GM18526 (cell line): ENCODE data around the gene FOXC1.

Source experiments
- POLR2A ChIP-seq: IDR thresholded peaks from 3 replicates; pipeline ENCODE4 v1.6.1; 2011; ENCODE audit not compliant: insufficient read length; ENCODE audit errors: extremely low read depth

Gene FOXC1

GRCh38 chr6:1593286-1593957 lies 16.3 kb upstream of the FOXC1 start:
- no peak for TF ChIP-seq POLR2A

- TF ChIP-seq POLR2A = no peak
Observed at GRCh38 chr6:1593958-1594314, 15.8 kb upstream of the FOXC1 start.

DNA sequence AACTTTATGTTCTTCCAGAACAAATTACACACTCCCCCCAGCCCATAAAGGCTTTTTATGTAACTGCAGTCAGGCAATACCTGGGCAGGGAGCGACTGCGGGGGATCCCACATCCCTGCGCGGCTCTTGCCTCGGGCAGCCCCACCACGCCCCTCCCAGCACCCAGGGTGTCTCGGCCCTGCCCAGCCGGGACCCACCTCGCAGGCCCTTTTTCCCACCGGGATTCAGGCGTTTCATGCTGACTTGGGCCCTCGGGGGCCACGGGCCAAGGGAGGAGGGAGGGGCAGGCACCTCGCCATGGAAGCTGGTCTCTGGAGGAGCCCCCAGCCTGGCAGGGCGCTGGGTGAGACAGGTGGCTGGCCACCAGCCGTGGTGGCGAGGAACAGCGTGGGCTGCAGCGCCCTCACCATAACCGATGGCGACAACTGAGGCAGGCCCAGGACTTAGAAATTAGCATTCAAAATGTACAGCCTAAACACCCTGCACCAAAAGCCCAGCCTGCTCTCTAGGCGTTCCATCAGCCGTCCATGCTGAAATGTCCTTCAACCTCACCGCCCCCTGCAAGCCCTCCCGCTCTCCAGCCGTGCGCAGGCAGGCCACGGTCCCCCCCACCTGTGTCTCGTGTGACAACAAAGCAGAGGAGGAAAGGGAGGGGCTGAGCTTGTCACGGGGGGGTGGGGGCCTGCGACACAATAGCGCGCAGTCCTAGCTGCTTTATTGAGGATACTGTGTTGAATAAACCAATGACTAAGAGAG lies 15.1 kb upstream of the FOXC1 start:
- no peak for TF ChIP-seq POLR2A

GRCh38 chr6:1595271-1596087 lies 14.2 kb upstream of the FOXC1 start:
- no peak for TF ChIP-seq POLR2A

GRCh38 chr6:1596088-1596852 lies 13.4 kb upstream of the FOXC1 start:
- no peak for TF ChIP-seq POLR2A

DNA sequence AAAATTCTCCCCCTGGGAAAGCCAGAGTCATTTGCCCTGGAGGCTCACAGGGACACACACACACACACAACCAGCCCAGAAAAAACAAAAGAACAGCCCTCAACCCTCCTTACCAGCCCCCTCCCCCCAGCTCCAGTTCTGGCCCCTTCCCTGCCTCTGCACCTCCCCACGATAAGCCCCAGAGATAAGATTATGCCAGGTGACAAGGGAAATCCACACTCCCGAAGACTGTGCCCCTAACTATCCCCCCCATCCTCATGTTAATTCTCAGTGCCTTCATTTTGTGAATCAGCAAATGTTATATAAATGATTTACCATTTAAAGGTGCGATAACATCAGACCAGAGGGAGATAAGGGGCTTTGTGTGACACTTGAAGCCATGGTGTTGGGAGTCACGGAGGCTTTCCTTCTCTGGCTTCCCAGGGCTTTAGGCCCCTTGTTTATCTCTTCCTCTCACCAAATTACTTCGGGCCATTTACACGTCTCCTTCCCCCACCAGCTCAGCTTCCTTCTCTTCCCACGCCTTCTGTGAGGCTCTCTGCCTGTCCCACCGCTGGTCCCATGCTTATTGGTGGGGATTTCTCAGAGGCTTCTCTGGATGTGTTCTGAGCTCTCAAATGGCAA lies 12.5 kb upstream of the FOXC1 start:
- no peak for TF ChIP-seq POLR2A

- no peak for TF ChIP-seq POLR2A
Observed at GRCh38 chr6:1597924-1598323, 11.8 kb upstream of the FOXC1 start.

- TF ChIP-seq POLR2A = no peak
Observed at GRCh38 chr6:1598433-1598832, 11.3 kb upstream of the FOXC1 start.

DNA sequence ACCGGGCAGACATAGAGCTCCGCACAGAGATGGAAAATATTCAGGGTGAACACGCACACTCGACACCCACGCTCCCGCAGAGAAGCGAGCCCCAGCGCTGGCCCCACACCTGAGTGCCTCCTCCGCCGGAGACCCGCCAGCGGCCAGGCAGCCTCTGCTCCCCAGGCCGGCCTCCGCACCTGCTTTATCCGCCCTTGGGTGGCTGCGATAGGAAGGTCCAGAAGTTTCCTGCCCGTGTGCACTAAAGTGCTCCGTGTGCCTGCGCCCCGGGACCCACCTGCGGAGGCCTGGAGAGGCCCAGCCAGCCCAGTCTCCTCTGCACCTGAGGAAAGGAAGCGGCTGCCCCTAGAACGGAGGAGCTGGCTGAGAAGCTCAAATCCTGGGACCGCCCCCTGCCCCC lies 10.8 kb upstream of the FOXC1 start:
- no peak for TF ChIP-seq POLR2A

DNA sequence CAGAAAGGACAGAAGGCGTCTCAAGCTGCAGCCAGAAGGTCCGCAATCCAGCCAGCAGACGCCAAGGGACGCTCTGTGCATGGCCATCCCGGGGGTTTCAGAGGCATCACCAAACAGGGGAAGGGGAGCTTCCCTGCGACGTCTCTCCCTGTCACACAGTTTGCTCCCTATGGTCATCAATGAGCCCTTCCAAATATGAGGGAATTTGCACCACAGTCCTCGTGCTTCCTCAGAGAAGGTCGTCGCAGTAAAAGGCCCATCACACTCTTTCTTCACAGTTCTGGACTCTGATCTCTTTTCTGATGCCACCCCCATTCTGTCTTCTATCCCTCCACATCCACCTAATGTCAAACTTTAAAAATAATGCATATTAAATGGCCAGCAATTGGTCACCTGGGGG lies 10.2 kb upstream of the FOXC1 start:
- TF ChIP-seq POLR2A = no peak

GRCh38 chr6:1600063-1600763 lies 9.5 kb upstream of the FOXC1 start:
- no peak for TF ChIP-seq POLR2A

DNA sequence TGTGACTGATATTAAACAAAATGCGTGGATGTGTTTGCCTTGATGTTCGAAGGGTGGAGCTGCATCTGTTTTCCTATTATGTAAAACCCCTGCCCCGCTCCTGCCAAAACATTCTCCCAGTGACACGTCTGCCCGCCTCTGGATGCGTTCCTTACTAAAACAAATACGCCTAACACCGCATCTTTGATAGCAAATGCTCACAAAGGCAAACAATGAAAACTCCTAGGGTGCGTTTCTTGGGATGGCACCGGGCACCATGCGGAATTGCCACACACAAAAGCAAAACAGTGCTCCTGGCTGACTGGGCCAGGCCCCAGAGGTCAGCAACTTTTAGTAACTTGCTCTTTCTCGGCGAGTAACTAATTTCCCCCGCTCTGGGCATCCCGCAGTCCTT lies 9.0 kb upstream of the FOXC1 start:
- no peak for TF ChIP-seq POLR2A

- TF ChIP-seq POLR2A = no peak
Observed at GRCh38 chr6:1601158-1602048, 8.3 kb upstream of the FOXC1 start.
